H1 (cell line): Measurements from ENCODE around the gene TMBIM6. TPM values are rescaled to one million over a fixed set of nuclear protein-coding genes. Genes with fewer than 3 reads are reported as not detected.

Source experiments
- ASH2L ChIP-seq: fragments of 200-600, 300-600 bp; sonication (generic); IDR thresholded peaks from one replicate; pipeline ENCODE4 v1.7.1; 2017; ENCODE audit warnings: low read length
- ATF2 ChIP-seq: IDR thresholded peaks from 2 replicates; pipeline ENCODE4 v1.6.1; 2012; ENCODE audit warnings: low read length, inconsistent platforms
- BCL11A ChIP-seq, 2 experiments: IDR thresholded peaks; one replicate each; pipeline ENCODE4 v1.6.1; 2011; ENCODE audit warnings: low read depth in 2 of 2, low read length in 2 of 2, mild to moderate bottlenecking in 2 of 2
- CTCF ChIP-seq, 3 experiments: IDR thresholded peaks; 1 replicate in 2 of 3; 2 replicates in 1 of 3; pipeline versions ENCODE4 v1.5.1 to v1.6.1; 2011; ENCODE audit warnings: low read length in 3 of 3, mild to moderate bottlenecking in 3 of 3, inconsistent platforms in 2 of 3, low read depth in 1 of 3, moderate library complexity in 1 of 3; ENCODE audit not compliant: insufficient read depth in 1 of 3; ENCODE audit errors: control extremely low read depth in 1 of 3
- EP300 ChIP-seq, 2 experiments: IDR thresholded peaks; 1 replicate in 1 of 2; 2 replicates in 1 of 2; pipeline ENCODE4 v1.6.1; 2011 to 2012; ENCODE audit warnings: low read depth in 2 of 2, low read length in 2 of 2, mild to moderate bottlenecking in 2 of 2, borderline replicate concordance in 1 of 2, inconsistent platforms in 1 of 2, moderate library complexity in 1 of 2
- GTF2F1 ChIP-seq: IDR thresholded peaks from 2 replicates; pipeline ENCODE4 v1.6.1; 2012; ENCODE audit warnings: low read depth, low read length, improper control_type of control experiment, borderline replicate concordance
- JUN ChIP-seq: IDR thresholded peaks from 2 replicates; pipeline ENCODE4 v1.6.1; 2011; ENCODE audit warnings: low read depth, mild to moderate bottlenecking, improper control_type of control experiment, low read length
- NANOG ChIP-seq: IDR thresholded peaks from 2 replicates; pipeline ENCODE4 v1.6.1; 2011; ENCODE audit warnings: low read length, low read depth, mild to moderate bottlenecking, inconsistent platforms; ENCODE audit not compliant: insufficient read depth, poor library complexity, severe bottlenecking
- PHF8 ChIP-seq: fragments of 200-600 bp; sonication (generic); conservative IDR thresholded peaks from 2 replicates; pipeline ENCODE4 v1.7.1; 2012; ENCODE audit warnings: low read depth, mild to moderate bottlenecking, inconsistent platforms, low read length, moderate library complexity
- POLR2A ChIP-seq, 2 experiments: IDR thresholded peaks; 1 replicate in 1 of 2; 2 replicates in 1 of 2; pipeline ENCODE4 v1.6.1; 2011; ENCODE audit warnings: low read depth in 2 of 2, low read length in 2 of 2, mild to moderate bottlenecking in 2 of 2; ENCODE audit errors: control extremely low read depth in 1 of 2
- RXRA ChIP-seq: IDR thresholded peaks from 2 replicates; pipeline ENCODE4 v1.6.1; 2011; ENCODE audit warnings: low read depth, mild to moderate bottlenecking, low read length, moderate library complexity; ENCODE audit not compliant: insufficient read depth
- SAP30 ChIP-seq: fragments of 300-600 bp; sonication (generic); IDR thresholded peaks from 2 replicates; pipeline ENCODE4 v1.7.1; 2012; ENCODE audit warnings: low read length, moderate library complexity, mild to moderate bottlenecking, inconsistent platforms; ENCODE audit not compliant: insufficient read depth, insufficient replicate concordance
- SIN3A ChIP-seq, 2 experiments: IDR thresholded peaks in 1 of 2; conservative IDR thresholded peaks in 1 of 2; 2 replicates each; pipeline ENCODE4 v1.6.1; 2011 to 2012; ENCODE audit warnings: low read length in 2 of 2, improper control_type of control experiment in 1 of 2, low read depth in 1 of 2, mild to moderate bottlenecking in 1 of 2
- SIRT6 ChIP-seq: IDR thresholded peaks from one replicate; pipeline ENCODE4 v1.7.1; 2012; ENCODE audit warnings: low read length, inconsistent platforms
- SP4 ChIP-seq: IDR thresholded peaks from 2 replicates; pipeline ENCODE4 v1.6.1; 2012; ENCODE audit warnings: low read length, inconsistent platforms
- SRF ChIP-seq: IDR thresholded peaks from 2 replicates; pipeline ENCODE4 v1.6.1; 2011; ENCODE audit warnings: mild to moderate bottlenecking, low read depth, low read length, moderate library complexity
- TAF1 ChIP-seq: IDR thresholded peaks from 2 replicates; pipeline ENCODE4 v1.6.1; 2011; ENCODE audit warnings: mild to moderate bottlenecking, low read depth, low read length
- TBP ChIP-seq: IDR thresholded peaks from 2 replicates; pipeline ENCODE4 v1.6.1; 2011; ENCODE audit warnings: low read depth, low read length, improper control_type of control experiment
- polyA plus RNA-seq, 7 experiments: library from polyadenylated mRNA; depleted of rRNA in 3 of 7; stranded (reverse) in 5 of 7; unstranded in 2 of 7; fragments of >200 nt in 5 of 7; fragments of 200-250 nt in 2 of 7; gene quantifications; 1 replicate in 5 of 7; 2 replicates in 1 of 7; 4 replicates in 1 of 7; pipeline versions ENCODE4 v1.2.1 to v1.2.3, GENCODE V29; 2011 to 2013; ENCODE audit warnings: missing spikeins in 2 of 7, mixed read lengths in 2 of 7
- total RNA-seq: library from RNA; stranded (reverse); fragmentation: NEBNext Ultra II Directional; extraction: Animal tissue kit (Norgen Biotek cat#: 25700); gene quantifications from 2 replicates; pipeline ENCODE4 v1.2.1, GENCODE V29; 2021

Gene TMBIM6
- total and polyA plus RNA-seq, 2 of the 8 experiments (the other 6 are each of a cell fraction or from before 2014, with no cell fraction given): 423 to 556 TPM

- TF ChIP-seq JUN: no peak
- peak; percentile 84 to 96 (median 86) for TF ChIP-seq CTCF (IDR thresholded peaks at IDR 0.05; ENCODE audit: control extremely low read depth in 1 of 3, insufficient read depth in 1 of 3, low read depth in 1 of 3, low read length in 3 of 3)
- TF ChIP-seq TAF1: peak; percentile 100
- peak; percentile 97 for TF ChIP-seq TBP
- no peak for TF ChIP-seq SIRT6
- TF ChIP-seq NANOG: no peak
- TF ChIP-seq SRF: peak; percentile 2; the same call in 1 of the 2 replicates
- peak in 1 of 2 experiments; percentile 76; a peak in 2 of 4 replicates for TF ChIP-seq SIN3A (conservative IDR thresholded peaks at IDR 0.05 in 1 of 2, IDR thresholded peaks at IDR 0.05 in 1 of 2; ENCODE audit: low read depth in 1 of 2, low read length in 2 of 2)
- TF ChIP-seq RXRA: 0 out of 2 replicates have a peak, but pooled peaks have one; percentile 28
- TF ChIP-seq POLR2A (IDR thresholded peaks at IDR 0.05; ENCODE audit: control extremely low read depth in 1 of 2, low read depth in 2 of 2, low read length in 2 of 2): peak; percentile 99
- peak; percentile 95; the same call in 1 of the 2 replicates for TF ChIP-seq SP4
- peak; percentile 16 for TF ChIP-seq SAP30
- peak; percentile 99 for TF ChIP-seq PHF8
- peak in 1 of 2 experiments; percentile 20; a peak in 1 of 3 replicates for TF ChIP-seq EP300 (IDR thresholded peaks at IDR 0.05; ENCODE audit: borderline replicate concordance in 1 of 2, low read depth in 2 of 2, low read length in 2 of 2)
- TF ChIP-seq GTF2F1: 0 out of 2 replicates have a peak, but pooled peaks have one; percentile 47
- no peak for TF ChIP-seq BCL11A (IDR thresholded peaks at IDR 0.05; ENCODE audit: low read depth in 2 of 2, low read length in 2 of 2)
- TF ChIP-seq ATF2: 0 out of 2 replicates have a peak, but pooled peaks have one; percentile 22
- peak; percentile 80 for TF ChIP-seq ASH2L
Measured at GRCh38 chr12:49740930-49741881, at the start of gene TMBIM6 (continued).
